Kidney (tissue), 14 donors: ENCODE data around the gene KCTD19. TPM values are rescaled to one million over a fixed set of nuclear protein-coding genes. Genes with fewer than 3 reads are reported as not detected.

Source experiments
- DNase-seq, 5 donors: peaks; one replicate each; pipeline ENCODE4 v3.0.0-alpha.2; 2013 to 2020
- FAIRE-seq: peaks from 2 replicates; lab custom pipeline; 2012; peaks lifted over from hg19 to GRCh38; lab: Jason Lieb, UNC
- H3K27ac ChIP-seq, 2 donors: one replicate each; pipeline ENCODE4 v1.7.0; 2013; ENCODE audit warnings: low read depth in 2 of 2, low read length in 2 of 2, inconsistent platforms in 1 of 2
- H3K27me3 ChIP-seq: one replicate; pipeline ENCODE4 v1.7.1; 2013; ENCODE audit warnings: low read length, inconsistent platforms; ENCODE audit not compliant: control insufficient read depth, insufficient read depth
- H3K36me3 ChIP-seq, 3 donors: one replicate each; pipeline versions ENCODE4 v1.7.0 to v1.7.1; 2013; ENCODE audit warnings: low read length in 3 of 3, control low read depth in 1 of 3, inconsistent platforms in 1 of 3; ENCODE audit not compliant: insufficient read depth in 3 of 3, control insufficient read depth in 2 of 3
- H3K4me1 ChIP-seq, 3 donors: one replicate each; pipeline versions ENCODE4 v1.7.0 to v1.7.1; 2013; ENCODE audit warnings: low read length in 3 of 3, inconsistent platforms in 1 of 3, low read depth in 1 of 3; ENCODE audit not compliant: control insufficient read depth in 2 of 3, insufficient read depth in 2 of 3
- H3K4me3 ChIP-seq, 3 donors: one replicate each; pipeline versions ENCODE4 v1.7.0 to v1.8.1; 2013; ENCODE audit warnings: low read length in 3 of 3, control low read depth in 1 of 3, inconsistent platforms in 1 of 3
- H3K9ac ChIP-seq, 3 donors: one replicate each; pipeline versions ENCODE4 v1.7.0 to v1.7.1; 2013; ENCODE audit warnings: low read length in 3 of 3, control low read depth in 1 of 3, inconsistent platforms in 1 of 3
- H3K9me3 ChIP-seq, 3 donors: one replicate each; pipeline versions ENCODE4 v1.7.0 to v1.7.1; 2013; ENCODE audit warnings: low read length in 3 of 3, control low read depth in 1 of 3, inconsistent platforms in 1 of 3; ENCODE audit not compliant: control insufficient read depth in 2 of 3, insufficient read depth in 1 of 3
- CTCF ChIP-seq: IDR thresholded peaks from 3 replicates; pipeline ENCODE4 v1.5.1; 2012; ENCODE audit warnings: mild to moderate bottlenecking, moderate library complexity, borderline replicate concordance; ENCODE audit not compliant: insufficient read depth; ENCODE audit errors: extremely low read depth
- intact Hi-C: fragments of 100-400 bp; cut with DNase I; formaldehyde crosslinking; loops from one replicate; pipeline ENCODE4 v1.11.1; 2022
- polyA plus RNA-seq: library from polyadenylated mRNA; stranded (reverse); fragments of 350-450 nt; fragmentation: Illumina TruSeq; extraction: RNeasy Lipid Tissue Mini Kit (QIAGEN cat#74804); gene quantifications from one replicate; pipeline ENCODE4 v1.2.3, GENCODE V29; 2014; ENCODE audit warnings: low read depth, low replicate concordance; ENCODE audit not compliant: insufficient read depth
- total RNA-seq: library from RNA; stranded (reverse); fragmentation: NEBNext Ultra II Directional; extraction: Animal tissue kit (Norgen Biotek cat#: 25700); gene quantifications from one replicate; pipeline ENCODE4 v1.2.1, GENCODE V29; 2021
- donor health status: control.
- donor health status: control.
- donor health status: control.
- donor health status: control.
- donor health status: control.
- donor health status: DM: yes; HTN: yes; CAD: no.
- donor health status: Normal renal cell carcinoma (clear cell type).

Gene KCTD19
- total and polyA plus RNA-seq, 2 donors from 2014 or later, result 0.31 TPM; not detected in 1

DNA sequence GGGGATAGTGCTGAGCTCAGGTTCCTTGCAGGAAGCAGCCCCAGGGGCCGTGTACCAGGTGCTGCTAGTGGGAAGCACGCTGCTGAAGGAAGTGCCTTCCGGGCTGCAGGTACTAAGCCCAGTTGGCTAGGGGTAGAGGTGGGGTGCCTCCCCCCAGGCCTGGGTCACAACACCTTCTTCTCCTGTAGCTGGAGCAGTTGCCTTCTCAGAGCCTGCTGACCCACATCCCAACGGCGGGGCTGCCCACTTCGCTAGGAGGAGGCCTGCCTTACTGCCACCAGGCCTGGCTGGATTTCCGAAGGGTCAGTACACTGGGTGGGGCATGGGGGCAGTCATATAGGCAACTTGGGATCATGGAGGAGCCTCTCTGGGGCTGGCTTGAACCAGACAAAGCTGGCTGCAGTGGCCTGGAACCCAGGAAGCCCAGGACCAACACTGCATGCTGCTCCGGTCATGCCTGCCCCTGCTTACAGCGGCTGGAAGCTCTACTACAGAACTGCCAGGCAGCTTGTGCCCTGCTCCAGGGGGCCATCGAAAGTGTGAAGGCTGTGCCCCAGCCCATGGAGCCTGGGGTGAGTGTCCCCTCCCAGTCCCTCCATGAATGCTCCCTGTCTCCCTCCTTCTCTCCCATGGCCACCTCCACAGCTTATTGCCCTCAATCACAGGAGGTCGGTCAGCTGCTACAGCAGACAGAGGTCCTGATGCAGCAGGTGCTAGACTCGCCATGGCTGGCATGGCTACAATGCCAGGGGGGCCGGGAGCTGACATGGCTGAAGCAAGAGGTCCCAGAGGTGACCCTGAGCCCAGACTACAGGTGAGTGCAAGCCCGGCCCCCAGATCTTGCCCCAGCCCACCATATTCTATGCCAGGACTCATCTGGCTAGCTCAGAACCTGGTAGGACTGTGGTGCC, 44.8 kb downstream of the KCTD19 start:
- Histone ChIP-seq H3K9me3 (no peaks in the 10 kb centered on the region), H3K27me3 (no peaks in the 10 kb centered on the region), H3K27ac (no peak overlapping the region), H3K9ac (no peak overlapping the region), H3K36me3 (no peaks in the 10 kb centered on the region), H3K4me1 (peaks cover 0 to 2% (median 0%) of the 10 kb centered on the region in 3 donors), H3K4me3 (no peak overlapping the region)
- intact Hi-C loops, result no loop called here
- TF ChIP-seq CTCF, result no peak
- DNase-seq, result no peak
- no peak for FAIRE-seq

DNA sequence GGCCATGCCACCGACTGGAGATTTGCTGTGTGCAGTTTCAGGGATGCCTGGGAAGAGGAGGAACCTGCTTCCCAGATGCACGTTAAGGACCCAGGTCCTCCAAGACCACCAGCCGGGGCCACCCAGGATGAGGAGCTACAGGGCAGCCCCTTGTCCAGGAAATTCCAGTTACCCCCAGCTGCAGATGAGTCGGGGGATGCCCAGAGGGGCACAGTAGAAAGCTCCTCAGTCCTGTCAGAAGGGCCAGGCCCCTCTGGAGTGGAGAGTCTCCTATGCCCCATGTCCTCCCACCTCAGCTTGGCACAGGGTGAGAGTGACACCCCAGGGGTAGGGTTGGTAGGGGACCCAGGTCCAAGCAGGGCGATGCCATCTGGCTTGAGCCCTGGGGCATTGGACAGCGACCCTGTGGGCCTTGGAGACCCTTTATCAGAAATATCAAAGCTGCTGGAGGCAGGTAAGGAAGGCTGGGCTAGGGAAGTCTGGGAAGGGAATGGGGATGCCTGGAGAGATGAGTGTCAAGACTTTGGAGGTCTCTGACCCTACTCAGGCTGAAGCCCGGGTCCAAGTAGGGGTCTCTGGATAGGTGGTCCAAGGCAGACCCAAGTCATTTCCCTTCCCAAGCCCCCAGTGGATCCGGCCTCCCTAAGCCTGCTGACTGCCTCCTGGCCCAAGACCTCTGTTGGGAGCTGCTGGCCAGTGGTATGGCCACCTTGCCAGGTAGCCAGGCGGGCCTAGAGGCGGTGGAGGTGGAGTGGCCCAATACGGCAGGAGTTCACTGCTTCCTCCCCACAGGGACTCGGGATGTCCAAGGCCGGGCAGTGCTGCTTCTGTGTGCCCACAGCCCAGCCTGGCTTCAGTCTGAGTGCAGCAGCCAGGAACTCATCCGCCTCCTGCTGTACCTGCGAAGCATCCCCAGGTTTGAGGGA, 46.2 kb downstream of the KCTD19 start:
- H3K9ac ChIP-seq, result no peak overlapping the region
- no peak overlapping the region for H3K27ac ChIP-seq
- no peak overlapping the region for H3K4me3 ChIP-seq

More for the DNA sequence above, 46.2 kb downstream of the KCTD19 start:
- Histone ChIP-seq H3K36me3 (no peaks in the 10 kb centered on the region), H3K4me1 (peaks cover 0 to 2% (median 0%) of the 10 kb centered on the region in 3 donors), H3K9me3 (no peaks in the 10 kb centered on the region), H3K27me3 (no peaks in the 10 kb centered on the region)
- no peak for TF ChIP-seq CTCF
- DNase-seq, result peak in 1 of 5 donors; percentile 60
- no peak for FAIRE-seq
- intact Hi-C loops, result no loop called here
